Spleen (tissue), 11 donors: ENCODE measurements around the gene HEPACAM. TPM values are rescaled to one million over a fixed set of nuclear protein-coding genes. Genes with fewer than 3 reads are reported as not detected.

Experiments
- DNase-seq: peaks from one replicate; pipeline ENCODE4 v3.0.0-alpha.2; 2020
- H3K27ac ChIP-seq, 8 donors: fragments of 200-600 bp; sonication (generic) in 7 of 8; 1 replicate in 4 of 8; 2 replicates in 4 of 8; pipeline versions ENCODE4 v1.5.0 to v1.8.0; 2016 to 2021; ENCODE audit warnings: inconsistent platforms in 4 of 8, mild to moderate bottlenecking in 4 of 8, moderate library complexity in 1 of 8
- H3K27me3 ChIP-seq, 7 donors: fragments of 200-600 bp; sonication (generic) in 6 of 7; replicated peaks in 1 of 7; 1 replicate in 4 of 7; 2 replicates in 3 of 7; pipeline versions ENCODE4 v1.5.0 to v1.8.0; 2016 to 2021; ENCODE audit warnings: inconsistent platforms in 3 of 7, mild to moderate bottlenecking in 1 of 7
- H3K36me3 ChIP-seq, 6 donors: fragments of 200-600 bp; sonication (generic) in 5 of 6; 1 replicate in 4 of 6; 2 replicates in 2 of 6; pipeline versions ENCODE4 v1.5.0 to v1.8.0; 2016 to 2021; ENCODE audit warnings: inconsistent platforms in 2 of 6
- H3K4me1 ChIP-seq, 6 donors: fragments of 200-600 bp; sonication (generic) in 5 of 6; 1 replicate in 3 of 6; 2 replicates in 3 of 6; pipeline versions ENCODE4 v1.5.0 to v1.8.0; 2016 to 2021; ENCODE audit warnings: inconsistent platforms in 3 of 6
- H3K4me3 ChIP-seq, 8 donors: fragments of 200-600 bp; sonication (generic) in 7 of 8; 1 replicate in 4 of 8; 2 replicates in 4 of 8; pipeline versions ENCODE4 v1.5.0 to v1.8.0; 2016 to 2021; ENCODE audit warnings: inconsistent platforms in 4 of 8, mild to moderate bottlenecking in 4 of 8, moderate library complexity in 2 of 8
- H3K9me3 ChIP-seq, 8 donors: fragments of 200-600 bp; sonication (generic) in 7 of 8; 1 replicate in 4 of 8; 2 replicates in 4 of 8; pipeline versions ENCODE4 v1.5.0 to v1.8.0; 2016 to 2021; ENCODE audit warnings: inconsistent platforms in 4 of 8
- CTCF ChIP-seq, 11 experiments: fragments of 200-600 bp in 7 of 11; fragments of 450-650 bp in 4 of 11; sonication (generic) in 4 of 11; IDR thresholded peaks in 8 of 11; conservative IDR thresholded peaks in 3 of 11; 1 replicate in 7 of 11; 2 replicates in 4 of 11; pipeline versions ENCODE4 v1.4.0 to v1.8.0; 2016 to 2021; ENCODE audit warnings: antibody characterized with exemption in 11 of 11, inconsistent platforms in 4 of 11, mild to moderate bottlenecking in 1 of 11
- POLR2A ChIP-seq, 3 donors: fragments of 450-650 bp; IDR thresholded peaks; one replicate each; pipeline ENCODE4 v1.5.1; 2017; ENCODE audit warnings: antibody characterized with exemption in 3 of 3, mild to moderate bottlenecking in 1 of 3
- POLR2AphosphoS5 ChIP-seq, 3 donors: sonication (generic); formaldehyde crosslinking; IDR thresholded peaks; one replicate each; pipeline ENCODE4 v1.5.1; 2017; ENCODE audit warnings: antibody characterized with exemption in 3 of 3
- WGBS, 5 donors: extraction: QIAGEN DNeasy Blood & Tissue Kit in 3 of 5; methylation state at CpG; one replicate each; pipeline versions ENCODE4 v1.1.5 to v1.1.7; 2013 to 2018; 5-methylcytosine and 5-hydroxymethylcytosine counted together
- intact Hi-C: fragments of 100-400 bp; cut with DNase I; formaldehyde crosslinking; loops from one replicate; pipeline ENCODE4 v1.15.0; 2023; ENCODE audit warnings: low total_unique reads
- polyA plus RNA-seq, 3 donors: library from polyadenylated mRNA; stranded (reverse); fragments of 200-250 nt; gene quantifications; one replicate each; pipeline ENCODE4 v1.2.1, GENCODE V29; 2013
- total RNA-seq, 7 donors: library from RNA; depleted of rRNA in 3 of 7; stranded (reverse); fragments of >200 nt in 3 of 7; fragmentation: NEBNext Ultra II Directional in 4 of 7; extraction: Animal tissue kit (Norgen Biotek cat#: 25700) in 4 of 7; gene quantifications; one replicate each; pipeline versions ENCODE4 v1.1.0 to v1.2.1, GENCODE V29; 2016 to 2021
- donor health status: healthy with polysubstance abuse.
- donor health status: DM: no; HTN: no; CAD: no; lungs with moderate emphysema.
- donor health status: DM: no; HTN: no; CAD: no.
- donor health status: Bipolar disorder and iron deficiency.
- donor health status: healthy.
- donor health status: DM: no; HTN: no; CAD: no.
- donor health status: DM: yes; HTN: yes; CAD: no.

The HEPACAM gene
- total and polyA plus RNA-seq, 10 donors: 0.04 to 2.7 (median 0.30) TPM; not detected in 6

DNA sequence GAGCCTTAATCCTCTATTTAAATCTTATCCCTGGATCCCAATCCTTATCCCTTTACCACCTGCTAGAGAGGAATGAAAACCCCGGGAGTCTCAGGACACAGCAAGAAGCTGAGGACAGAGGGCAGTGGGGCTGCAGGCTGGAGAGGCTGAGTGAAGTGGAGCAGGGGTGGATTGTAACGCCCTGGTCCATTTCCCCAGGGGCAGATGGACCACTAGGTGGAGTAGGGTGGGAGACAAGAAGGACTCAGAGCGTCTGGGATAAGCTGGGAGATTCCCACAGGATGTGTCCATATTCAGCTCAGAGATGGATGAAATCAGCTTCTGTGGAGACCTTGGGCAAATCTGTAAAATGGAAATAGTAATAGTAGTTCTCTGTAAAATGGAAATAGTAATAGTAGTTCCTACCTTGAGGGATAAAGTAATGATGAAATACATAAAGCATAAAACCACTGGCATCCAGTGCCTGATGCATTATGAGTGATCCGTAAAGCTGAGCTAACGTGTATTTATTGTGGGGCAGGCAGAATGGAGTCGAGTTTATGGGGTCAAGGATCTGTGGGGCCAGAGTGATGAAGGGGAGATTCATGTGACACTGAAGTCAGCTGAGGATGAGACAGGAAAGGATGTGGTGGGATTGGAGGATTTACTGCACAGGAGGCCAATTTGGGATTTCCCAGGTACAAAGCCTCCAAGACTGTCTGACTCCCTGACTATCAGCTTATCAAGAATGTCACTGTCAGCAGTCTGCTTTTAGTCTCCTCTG, 36.3 kb downstream of the HEPACAM start:
- Histone ChIP-seq H3K4me3 (no peak overlapping the region), H3K9me3 (no peaks in the 10 kb centered on the region), H3K36me3 (peaks cover 0 to 6% (median 0%) of the 10 kb centered on the region in 6 donors), H3K27me3 (peaks cover 0 to 27% (median 0%) of the 10 kb centered on the region in 7 donors), H3K4me1 (peaks cover 0 to 39% (median 20%) of the 10 kb centered on the region in 6 donors), H3K27ac (peak overlapping the region; percentile 63 to 88 (median 81))
- intact Hi-C loops: no loop called here
- 53 to 74% (median 63%) methylated on average over 6 of the region's 6 CpGs for WGBS, 5 donors
- no peak for DNase-seq
- no peak for TF ChIP-seq CTCF (IDR thresholded peaks at IDR 0.05 in 8 of 11, conservative IDR thresholded peaks at IDR 0.05 in 3 of 11)
- no peak for TF ChIP-seq POLR2A (IDR thresholded peaks at IDR 0.05)
- no peak for TF ChIP-seq POLR2AphosphoS5 (IDR thresholded peaks at IDR 0.05)

DNA sequence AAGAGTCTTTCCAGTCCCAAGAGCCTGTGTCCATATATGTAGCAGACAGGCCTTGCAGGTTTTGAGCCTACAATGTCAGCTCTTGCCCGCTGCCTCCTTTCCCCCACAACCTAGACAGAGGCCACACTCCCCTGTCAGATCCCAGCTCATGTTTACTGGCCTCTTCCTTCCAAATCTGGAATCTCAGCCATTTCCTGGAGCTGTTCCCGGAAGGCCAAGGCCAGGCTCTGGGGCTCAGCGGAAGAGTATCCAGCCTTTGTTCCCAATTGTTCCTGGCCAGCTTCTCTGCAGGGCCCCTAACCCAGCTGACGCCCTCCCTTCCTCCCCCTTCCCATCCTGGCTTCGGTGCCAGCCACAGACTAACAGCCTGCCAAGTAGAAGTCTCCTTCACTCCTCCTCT, 37.1 kb downstream of the HEPACAM start:
- intact Hi-C loops: no loop called here
- H3K9me3 ChIP-seq: no peaks in the 10 kb centered on the region
- peak; percentile 84 for DNase-seq

GRCh38 chr11:124898263-124898680, 37.6 kb downstream of the HEPACAM start:
- no peak for TF ChIP-seq POLR2AphosphoS5 (IDR thresholded peaks at IDR 0.05)
- TF ChIP-seq CTCF (IDR thresholded peaks at IDR 0.05 in 8 of 11, conservative IDR thresholded peaks at IDR 0.05 in 3 of 11): no peak
- 39 to 58% (median 48%) methylated on average over 3 of the region's 3 CpGs for WGBS, 5 donors
- peaks cover 2 to 52% (median 29%) of the 10 kb centered on the region in 6 donors for H3K4me1 ChIP-seq
- DNase-seq: no peak
- peaks cover 0 to 18% (median 0%) of the 10 kb centered on the region in 6 donors for H3K36me3 ChIP-seq
- no peaks in the 10 kb centered on the region for H3K9me3 ChIP-seq
- peaks cover 0 to 31% (median 0%) of the 10 kb centered on the region in 7 donors for H3K27me3 ChIP-seq
- intact Hi-C loops: no loop called here
- peak overlapping the region in 1 of 8 donors; percentile 71 for H3K4me3 ChIP-seq
- peak overlapping the region; percentile 53 to 88 (median 81) for H3K27ac ChIP-seq

More for the DNA sequence above, 37.1 kb downstream of the HEPACAM start:
- peak; percentile 58 to 85 (median 84) for TF ChIP-seq POLR2AphosphoS5 (IDR thresholded peaks at IDR 0.05)
- no peak for TF ChIP-seq CTCF (IDR thresholded peaks at IDR 0.05 in 8 of 11, conservative IDR thresholded peaks at IDR 0.05 in 3 of 11)
- no peak for TF ChIP-seq POLR2A (IDR thresholded peaks at IDR 0.05)
- Histone ChIP-seq H3K36me3 (peaks cover 0 to 14% (median 0%) of the 10 kb centered on the region in 6 donors), H3K27ac (peak overlapping the region; percentile 63 to 88 (median 81)), H3K4me1 (peaks cover 0 to 48% (median 24%) of the 10 kb centered on the region in 6 donors), H3K27me3 (peaks cover 0 to 30% (median 0%) of the 10 kb centered on the region in 7 donors), H3K4me3 (peak overlapping the region in 1 of 8 donors; percentile 71)
- 43 to 56% (median 55%) methylated on average over 5 of the region's 5 CpGs for WGBS, 5 donors

- H3K9me3 ChIP-seq: no peaks in the 10 kb centered on the region
- H3K27me3 ChIP-seq: peaks cover 0 to 30% (median 0%) of the 10 kb centered on the region in 7 donors
- peak; percentile 87 for DNase-seq
- peaks cover 4 to 57% (median 32%) of the 10 kb centered on the region in 6 donors for H3K4me1 ChIP-seq
- peak in 1 of 3 donors; percentile 49 for TF ChIP-seq POLR2A (IDR thresholded peaks at IDR 0.05)
- no peak for TF ChIP-seq CTCF (IDR thresholded peaks at IDR 0.05 in 8 of 11, conservative IDR thresholded peaks at IDR 0.05 in 3 of 11)
- TF ChIP-seq POLR2AphosphoS5 (IDR thresholded peaks at IDR 0.05): peak; percentile 58 to 84 (median 81)
- intact Hi-C loops: no loop called here
- peak within 1 kb of the TSS; percentile 53 to 88 (median 81) for H3K27ac ChIP-seq
- H3K36me3 ChIP-seq: peaks cover 0 to 18% (median 0%) of the 10 kb centered on the region in 6 donors
- WGBS, 5 donors: 3 to 8% (median 7%) methylated on average over 10 to 12 of the region's 12 CpGs
- H3K4me3 ChIP-seq: peak within 1 kb of the TSS; percentile 31 to 71 (median 48)
Measured at GRCh38 chr11:124897674-124898262, 38.1 kb downstream of the HEPACAM start, which contains the start of gene ROBO4. Gene ROBO4, minus strand, starts transcription at chr11:124897865. Its CDS starts 70 bp downstream, at chr11:124897795.
